HG02981 (cell line): ENCODE data around the gene REEP6.
"Not testable (repeated sequence)": the region's sequence is repeated elsewhere in the genome, so short reads cannot be mapped to it uniquely, and the experiment has no call there.

ENCODE experiments used
- ATAC-seq: cut with Tn5 transposase; IDR thresholded peaks from one replicate; pipeline ENCODE4 v1.9.1; 2021; ENCODE audit warnings: mild to moderate bottlenecking, moderate library complexity; ENCODE audit not compliant: unreplicated experiment

The REEP6 gene

DNA sequence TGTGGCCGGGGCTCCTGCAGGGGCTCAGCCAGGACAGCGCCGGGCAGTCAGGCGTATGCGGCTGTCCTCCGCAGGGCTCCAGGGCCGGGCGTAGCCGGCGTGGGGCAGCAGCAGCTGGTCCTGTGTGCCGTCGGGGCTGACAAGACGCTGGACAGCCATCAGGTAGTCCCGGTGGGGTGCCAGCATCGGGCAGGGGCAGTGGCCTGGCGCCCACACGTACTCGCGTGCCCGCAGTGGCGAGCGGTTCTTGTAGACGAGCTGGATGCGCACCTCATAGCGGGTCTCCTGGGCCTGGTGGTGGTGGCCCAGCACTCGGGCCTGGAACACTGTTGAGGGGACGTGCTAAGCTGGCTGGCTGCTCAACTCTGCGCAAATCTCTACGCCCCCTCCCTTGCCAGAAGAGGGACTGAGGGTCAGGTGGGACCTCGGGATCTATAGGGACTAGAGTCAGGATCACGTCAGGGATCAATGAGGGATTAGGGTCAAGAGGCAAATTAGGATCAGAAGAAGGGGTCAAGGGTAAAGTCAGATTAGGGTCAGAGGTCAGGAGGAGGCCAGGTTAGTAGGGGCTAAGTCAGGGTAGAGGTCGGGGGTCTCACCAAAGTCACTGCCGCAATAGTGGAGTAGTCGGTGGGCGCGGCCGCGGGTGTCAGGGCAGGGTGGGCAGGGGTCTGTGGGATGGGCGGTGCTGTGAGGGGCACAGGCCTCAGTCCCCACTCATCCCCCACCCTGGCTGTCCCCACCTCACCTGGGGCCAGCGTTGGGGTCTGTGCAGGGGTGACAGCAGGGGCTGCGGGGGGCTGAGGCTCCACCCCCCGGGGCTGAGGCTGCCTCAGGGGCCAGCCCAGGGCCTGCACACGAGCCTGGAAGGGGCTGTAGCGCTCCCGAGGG is 15.3 kb downstream of the REEP6 start:
- no peak for ATAC-seq

DNA sequence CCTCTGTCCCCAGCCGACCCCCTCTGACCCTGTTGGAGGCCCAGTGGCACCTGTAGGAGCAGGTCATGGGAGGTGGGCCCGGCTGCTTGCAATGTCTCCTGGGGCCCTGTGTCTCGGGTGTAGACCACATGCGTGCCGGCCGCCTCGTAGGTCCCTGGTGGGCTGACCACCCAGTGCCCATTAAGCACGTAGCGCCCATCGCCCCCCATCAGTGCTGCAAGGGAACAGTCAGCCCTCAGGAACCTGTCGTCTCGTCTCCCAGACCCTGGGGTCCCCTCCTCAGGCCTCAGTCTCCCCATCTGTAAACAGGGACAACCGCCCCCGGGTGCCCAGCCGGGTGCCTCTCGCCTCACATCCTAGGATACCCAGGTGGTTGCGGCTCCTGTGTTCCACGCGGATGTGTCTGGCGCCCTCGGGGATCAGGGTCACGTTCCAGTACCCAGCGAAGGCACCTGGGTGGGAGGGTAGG is 16.2 kb downstream of the REEP6 start:
- no peak for ATAC-seq

DNA sequence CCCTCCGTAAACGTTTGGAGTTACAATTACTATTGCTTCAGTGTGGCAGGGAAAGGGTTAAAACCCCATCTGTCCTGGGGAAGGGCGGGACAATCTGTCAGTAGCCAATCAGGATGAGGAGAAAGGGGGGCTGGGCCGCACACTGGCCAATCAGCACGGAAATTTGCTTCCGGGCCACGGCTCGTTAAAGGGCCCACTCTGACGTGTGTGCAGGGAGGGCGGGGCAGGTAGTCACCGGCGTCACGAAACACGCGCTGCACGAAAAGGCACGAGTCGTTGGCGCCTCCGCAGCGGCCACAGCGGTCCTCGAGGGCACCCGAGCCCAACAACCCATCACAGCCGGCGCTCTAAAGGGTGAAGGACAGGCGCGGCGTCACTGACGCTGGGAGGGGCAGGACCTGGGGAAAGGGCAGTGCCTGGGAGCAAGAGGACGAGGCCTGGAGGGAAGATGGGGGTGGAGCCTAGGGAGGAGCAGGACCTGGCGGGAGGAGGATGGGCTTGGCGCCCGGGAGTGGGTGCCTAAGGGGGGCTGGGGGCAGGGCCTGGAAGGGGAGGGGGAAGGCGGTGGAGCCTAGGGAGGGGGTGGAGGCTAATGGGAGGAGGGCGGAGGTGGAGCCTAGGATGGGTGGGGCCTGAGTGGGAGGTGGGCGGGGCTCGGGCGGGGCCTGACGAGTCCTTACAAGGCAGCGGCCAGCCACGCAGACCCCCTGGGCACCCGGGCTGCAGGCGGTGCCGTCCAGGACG is 17.0 kb downstream of the REEP6 start:
- no peak for ATAC-seq

DNA sequence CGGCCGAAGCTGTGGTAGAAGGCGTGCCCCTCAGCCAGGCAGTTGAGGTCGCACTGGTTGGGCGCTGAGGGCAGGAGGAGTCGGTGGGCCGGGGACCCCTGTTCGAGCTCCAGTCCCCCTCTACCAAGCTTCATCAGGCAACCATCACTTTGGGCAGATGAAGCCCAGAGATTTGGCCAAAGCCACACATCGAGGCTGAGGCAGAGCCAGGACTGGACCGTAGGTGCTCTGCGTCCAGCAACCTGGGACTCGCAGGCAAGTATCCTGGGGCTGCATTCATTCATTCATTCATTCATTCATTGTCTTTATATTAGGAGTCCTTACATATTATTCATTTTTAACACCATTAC is 17.5 kb downstream of the REEP6 start:
- no peak for ATAC-seq

DNA sequence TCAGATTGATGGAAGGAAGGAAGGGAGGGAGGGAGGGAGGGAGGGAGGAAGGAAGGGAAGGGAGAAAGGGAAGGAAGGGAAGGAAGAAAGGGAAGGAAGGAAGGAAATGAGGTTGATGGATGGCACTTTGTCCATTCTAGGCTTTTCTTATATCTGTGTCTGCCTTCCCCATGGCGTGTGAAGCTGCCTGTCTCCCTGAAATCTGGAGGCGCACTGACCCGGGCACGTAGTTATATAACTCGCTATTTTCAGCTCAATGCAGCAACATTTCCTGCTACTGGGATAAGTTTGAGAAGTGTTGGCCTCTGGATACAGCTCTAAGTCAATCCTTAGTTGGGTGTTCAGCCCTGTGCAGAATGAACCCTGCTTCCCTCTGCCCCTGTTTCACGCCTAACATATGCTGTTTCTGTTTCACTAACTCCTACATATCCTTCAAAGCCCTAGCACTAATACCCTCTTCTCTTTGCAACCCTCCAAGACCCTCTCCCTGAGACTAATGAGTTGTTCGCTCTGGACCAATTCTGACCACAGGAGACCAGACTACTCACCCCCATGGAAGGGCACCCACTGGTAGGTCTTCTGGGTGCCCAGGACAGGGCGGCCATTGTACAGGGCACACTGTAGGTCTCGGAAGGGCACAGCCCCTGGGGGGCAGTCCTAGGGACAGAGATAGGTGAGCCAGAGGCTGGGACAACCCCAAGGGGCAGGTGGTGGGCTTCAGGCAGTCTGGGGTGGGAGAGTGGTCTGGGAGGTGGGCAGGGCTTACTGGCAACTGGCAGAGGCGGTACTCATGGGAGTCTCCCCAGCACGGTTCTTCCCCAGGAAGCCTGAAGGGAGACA is 18.8 kb downstream of the REEP6 start:
- no peak for ATAC-seq

DNA sequence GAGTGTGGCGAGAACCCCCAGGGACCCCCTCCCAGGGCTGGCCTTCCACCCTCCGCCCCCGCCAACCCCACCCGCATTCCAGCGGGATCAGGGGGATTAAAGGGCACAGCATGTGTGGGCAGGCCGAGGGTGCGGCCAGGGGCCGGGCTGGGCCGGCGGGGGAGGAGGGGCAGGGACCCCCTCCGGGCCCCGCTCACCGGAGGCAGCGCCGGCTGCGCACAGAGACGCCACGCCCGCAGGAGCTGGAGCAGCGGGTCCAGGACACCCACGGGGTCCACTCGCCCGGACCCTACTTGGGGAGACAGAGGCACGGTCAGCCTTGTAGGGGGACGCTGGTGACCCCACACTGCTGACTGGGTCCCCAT is 19.4 kb downstream of the REEP6 start:
- ATAC-seq, result no peak

DNA sequence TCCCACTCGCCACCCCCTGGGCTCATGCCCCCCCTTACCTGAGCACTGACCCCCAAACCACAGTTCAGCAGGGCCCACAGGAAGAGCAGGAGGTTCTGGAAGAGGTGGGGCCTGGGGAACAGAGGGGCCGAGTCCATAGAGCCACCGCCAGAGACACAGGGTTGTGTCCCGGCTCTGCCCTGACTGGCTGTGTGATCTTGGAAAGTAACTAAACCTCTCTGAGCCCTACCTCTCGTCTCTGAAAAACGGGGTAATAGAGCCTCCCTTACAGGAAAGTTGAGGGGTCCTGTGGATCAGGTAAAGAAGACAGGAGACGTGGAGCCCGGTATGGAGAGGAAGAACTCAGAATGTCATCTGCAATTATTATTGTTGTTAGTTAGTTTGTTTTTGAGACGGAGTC is 19.8 kb downstream of the REEP6 start:
- no peak for ATAC-seq

DNA sequence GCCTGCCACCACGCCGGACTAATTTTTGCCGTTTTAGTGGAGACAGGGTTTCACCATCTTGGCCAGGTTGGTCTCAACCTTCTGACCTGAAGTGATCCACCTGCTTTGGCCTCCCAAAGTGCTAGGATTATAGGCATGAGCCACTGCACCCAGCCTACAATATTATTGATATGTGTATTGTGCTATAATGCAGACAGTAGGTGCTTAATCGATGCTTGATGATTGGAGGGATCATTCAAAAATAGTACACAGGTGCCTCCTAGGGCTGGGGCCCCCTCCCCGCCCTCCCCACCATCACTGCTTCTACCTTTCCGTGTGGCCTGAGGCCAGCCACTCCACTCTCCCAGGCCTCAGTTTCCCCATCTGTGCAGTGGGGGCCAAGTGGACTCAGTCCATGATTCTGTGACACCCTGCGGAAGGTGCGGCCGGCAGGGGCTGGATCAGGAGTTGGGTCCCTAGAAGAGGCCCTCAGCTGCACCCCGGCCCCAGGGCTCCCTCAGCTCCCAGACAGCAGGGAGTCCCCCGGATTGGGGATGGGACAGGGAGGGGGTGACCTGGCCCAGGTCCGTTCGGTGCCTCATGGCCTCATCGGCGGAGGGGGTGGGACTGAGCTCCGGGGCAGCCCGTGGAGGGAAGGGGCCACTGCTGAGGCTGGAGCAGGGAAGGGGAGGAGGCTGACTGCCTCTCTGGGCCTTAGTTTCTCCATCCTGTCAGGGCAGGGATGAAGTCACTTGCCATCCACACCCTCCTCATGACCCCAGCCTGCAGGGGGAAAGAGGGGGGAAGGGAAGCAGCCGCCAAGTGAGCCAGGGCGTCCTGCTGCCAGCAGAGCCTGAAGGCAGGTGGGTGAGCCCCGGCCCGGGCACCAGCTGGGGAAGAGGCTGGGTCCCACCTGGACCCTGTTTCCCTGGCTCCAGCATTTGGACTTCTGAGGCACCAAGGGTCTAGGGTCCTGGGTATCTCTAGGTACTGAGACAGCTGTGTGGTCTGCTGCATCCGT is 20.6 kb downstream of the REEP6 start:
- ATAC-seq, result no peak

DNA sequence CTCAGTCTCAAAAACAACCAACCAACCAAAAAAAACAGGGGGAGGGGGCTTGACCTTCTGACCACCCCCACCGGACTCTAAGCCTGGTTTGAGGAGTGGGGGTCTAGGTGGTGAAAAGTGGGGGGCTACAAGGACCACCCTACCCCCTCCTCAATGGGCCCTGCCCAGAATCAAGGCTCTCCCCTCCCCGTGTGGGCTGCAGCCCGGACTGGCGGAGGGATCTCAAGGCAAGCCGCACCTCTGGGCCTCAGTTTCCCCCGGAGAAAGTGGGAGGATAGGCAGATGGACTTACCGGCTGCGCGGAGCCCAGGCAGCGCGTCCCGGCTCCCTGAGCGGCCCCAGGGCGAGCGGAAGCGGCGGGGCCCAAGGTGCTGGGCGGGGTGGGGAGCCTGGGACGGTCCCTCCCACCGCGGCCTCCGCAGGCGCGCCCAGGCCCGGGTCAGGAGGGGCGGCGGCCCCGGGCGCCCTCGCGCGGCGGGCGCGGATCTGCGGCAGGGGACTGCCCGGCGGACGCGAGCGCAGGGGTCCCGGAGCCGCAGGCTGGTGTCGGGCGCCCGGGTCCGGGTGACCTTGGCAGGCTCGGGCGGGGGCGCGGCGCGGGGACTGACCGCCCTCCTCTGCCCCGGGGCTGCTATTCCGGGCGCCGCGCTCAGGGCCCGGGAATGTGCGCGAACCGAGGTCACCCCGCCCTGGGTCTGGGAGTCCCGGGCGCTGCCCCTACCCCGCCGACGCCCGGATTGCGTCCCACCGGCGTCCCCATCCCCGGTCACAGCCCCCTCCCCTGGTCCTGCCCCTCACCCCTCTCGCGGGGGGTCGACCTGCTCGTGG is 21.9 kb downstream of the REEP6 start, which contains the start of gene ADAMTSL5:
ADAMTSL5 (minus strand) TSS at position 349 of the 828 bp plus-strand sequence. CDS start 2,076 bp downstream, outside the sequence.
- no peak for ATAC-seq

DNA sequence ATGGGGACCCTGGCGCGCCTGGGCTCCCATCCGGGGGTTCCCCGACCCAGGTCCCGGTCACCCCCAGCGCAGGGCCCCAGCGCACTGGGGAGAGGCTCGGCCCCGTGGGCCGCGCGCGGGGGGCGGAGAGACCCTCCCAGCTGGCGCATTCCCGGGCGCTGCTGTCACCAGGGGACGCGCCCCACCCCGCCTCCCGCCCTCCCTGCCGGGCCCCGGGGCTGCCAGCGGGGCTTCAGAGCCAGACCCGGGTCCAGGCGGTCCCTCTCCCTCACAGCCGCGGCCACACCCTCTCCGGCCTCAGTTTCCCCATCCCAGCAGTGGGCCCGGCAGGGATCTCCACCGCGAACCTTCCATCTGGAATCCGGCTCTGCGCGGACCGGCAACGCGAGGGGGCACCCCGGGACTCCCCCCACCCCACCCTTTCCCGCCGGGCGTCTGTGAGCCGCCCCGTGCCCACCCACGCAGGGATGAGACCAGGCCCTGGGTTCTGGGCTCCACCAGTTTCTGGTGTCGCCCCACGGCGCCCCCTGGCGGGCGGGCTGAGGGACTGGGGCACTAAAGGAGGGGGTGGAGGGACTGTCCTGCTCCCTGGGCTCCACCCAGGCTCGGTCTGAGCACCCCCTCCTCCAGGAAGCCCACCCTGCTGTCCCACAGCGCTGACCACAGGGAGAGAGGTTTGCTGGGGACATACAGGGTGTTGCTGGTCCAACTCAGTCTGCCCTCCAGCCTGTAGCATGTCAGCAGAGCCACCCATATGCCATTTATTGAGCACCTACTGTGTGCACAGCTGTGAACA is 22.7 kb downstream of the REEP6 start:
- ATAC-seq, result no peak

DNA sequence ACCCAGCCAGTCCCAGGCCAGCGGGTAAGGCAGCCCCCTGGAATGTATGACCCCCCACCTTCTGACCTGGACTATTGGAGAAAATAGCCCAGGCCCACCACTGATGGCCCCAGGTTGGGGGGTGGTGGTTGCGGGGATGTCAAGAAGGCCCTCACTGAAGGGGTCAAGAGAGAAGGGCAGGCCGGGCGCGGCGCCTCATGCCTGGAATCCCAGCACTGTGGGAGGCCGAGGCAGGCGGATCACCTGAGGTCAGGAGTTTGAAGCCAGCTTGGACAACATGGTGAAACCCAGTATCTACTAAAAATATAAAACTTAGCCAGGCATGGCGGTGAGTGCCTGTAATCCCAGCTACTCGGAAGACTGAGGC is 23.3 kb downstream of the REEP6 start:
- no peak for ATAC-seq

DNA sequence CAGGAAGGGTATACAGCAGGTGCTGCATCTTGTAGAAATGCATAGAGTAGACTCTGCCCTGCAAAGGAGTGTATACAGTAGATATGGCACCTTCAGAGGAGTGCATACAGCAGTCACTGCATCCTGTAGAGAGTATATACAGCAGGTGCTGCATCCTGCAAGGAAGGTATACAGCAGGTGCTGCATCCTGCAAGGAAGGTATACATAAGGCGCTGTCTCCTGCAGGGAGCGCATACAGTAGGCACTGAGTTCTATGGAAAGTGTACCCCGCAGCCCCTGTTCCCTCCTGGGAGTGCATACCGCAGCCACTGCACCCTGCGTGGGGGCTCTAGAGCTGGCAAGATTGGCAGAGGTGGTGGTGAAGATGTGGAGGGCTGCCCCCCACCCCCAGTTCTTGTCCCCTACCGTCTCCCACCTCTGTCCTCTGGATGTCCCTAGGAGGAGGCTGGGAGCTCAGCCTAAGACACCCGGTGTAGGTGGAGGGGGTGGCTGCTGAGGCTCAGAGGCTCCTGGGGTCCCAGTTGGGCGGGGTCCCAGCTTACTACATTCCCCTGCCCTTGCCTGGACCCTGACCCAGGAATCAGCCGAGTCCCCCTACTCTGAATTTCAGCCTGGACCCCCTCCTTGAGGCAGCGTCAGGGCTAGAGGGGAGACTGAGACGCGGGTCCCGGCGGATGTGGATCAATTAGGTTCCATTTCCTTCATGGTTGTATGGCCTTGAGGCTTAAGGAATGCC is 24.2 kb downstream of the REEP6 start:
- no peak for ATAC-seq

DNA sequence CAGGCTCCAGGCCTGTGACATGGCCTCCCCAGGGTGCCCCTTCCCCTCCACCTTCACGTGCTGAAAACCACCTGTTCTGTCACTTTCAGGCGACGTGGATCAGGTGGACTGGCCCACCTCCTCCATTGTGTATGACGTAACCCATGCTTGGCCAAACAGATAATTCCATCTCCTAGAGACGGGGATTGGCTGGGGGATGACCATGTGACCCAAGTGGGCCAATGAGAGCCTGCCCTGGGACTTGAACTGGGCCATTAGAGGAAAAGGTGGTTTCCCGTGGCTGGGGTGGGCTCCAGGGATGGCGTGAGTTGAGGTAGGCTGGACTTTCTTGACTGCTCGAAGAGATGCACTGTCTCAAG is 25.4 kb downstream of the REEP6 start:
- ATAC-seq, result no peak

DNA sequence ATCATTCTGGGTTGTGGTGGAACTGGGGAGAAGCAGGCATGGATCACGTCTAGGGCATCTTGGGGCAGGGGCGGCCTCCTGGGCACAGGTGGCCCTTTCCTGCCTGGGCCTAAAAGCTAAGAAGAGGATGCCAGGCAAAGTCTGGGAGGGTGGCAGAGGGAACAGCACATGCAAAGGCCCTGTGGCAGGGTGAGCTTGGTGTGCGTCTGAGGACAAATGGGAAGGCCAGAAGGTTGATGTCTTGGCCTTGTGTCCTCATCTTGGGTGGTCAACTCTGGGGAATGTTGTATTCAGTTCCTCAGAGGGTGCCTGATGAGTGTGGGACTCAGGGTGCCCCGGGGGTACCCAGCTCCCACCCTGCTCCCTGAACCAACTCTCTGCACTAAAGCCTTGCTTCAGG is 27.5 kb downstream of the REEP6 start:
- no peak for ATAC-seq

DNA sequence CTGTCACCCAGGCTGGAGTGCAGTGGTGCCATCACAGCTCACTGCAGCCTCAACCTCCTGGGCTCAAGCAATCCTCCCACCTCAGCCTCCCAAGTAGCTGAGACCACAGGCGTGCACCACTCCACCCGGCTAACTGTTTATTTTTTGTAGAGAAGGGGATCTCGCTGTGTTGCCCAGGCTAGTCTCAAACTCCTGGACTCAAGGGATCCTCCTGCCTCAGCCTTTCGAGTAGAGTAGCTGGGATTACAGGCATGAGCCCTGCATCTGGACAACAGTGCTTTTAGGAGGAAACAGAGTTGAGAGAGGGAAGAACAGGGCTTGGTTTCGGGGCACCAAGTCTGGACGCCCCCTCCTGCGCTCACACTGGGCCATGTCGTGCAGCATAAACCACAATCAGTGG is 28.8 kb downstream of the REEP6 start:
- not testable (repeated sequence) for ATAC-seq

DNA sequence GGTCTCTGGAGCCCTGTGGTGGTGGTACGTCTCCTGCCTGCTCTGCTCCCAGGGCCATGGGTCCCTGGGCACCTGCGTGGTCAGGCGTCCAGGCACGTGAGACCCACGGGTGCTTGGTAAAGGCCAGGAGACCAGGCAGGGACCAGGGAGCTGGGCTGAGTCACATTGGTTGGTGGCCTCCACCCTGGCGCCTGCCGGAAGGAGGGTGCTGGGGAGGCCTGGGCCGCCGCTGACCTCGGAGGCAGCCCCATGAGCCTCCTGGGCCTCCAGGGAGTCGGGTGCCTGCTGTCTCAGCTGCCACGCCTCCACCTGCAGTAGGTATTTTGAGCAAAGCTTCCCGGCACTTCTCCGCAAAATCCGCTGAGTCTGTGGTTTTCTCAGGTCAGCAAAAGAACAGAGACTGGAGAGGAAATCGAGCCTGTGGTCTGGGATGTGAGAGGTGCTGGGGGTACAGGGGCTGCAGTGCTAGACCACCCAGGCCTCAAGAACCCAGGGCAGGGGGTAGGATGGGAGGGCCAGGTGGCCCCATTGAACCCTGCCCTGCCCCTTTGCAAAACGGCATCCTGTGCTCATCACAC is 29.3 kb downstream of the REEP6 start:
- ATAC-seq, result no peak

DNA sequence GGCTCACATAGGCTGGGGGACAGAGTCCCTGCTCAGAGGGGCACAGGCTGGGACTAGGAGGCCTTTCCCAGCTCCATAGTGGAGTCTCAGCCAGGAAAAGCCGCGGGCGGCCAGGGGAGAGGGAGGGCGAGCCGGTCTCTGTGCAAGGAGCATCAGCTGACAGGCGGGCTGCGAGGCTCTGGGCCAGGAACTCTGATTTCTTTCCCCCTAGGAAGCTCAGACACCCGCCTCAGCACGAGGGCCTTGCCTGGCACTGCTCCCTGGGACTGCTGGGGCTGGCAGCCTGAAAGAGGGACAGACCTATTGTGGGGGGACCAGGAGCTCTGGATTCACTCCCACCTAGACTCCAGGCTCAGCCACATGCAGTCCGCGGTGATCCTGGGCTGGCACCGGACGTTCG is 30.7 kb downstream of the REEP6 start:
- no peak for ATAC-seq
